Left ventricle myocardium inferior (tissue), 1 donor: ENCODE measurements around the gene PLCB1. TPM values are rescaled to one million over a fixed set of nuclear protein-coding genes. Genes with fewer than 3 reads are reported as not detected.

Experiments used
- DNase-seq: peaks from one replicate; pipeline ENCODE4 v3.0.0-alpha.2; 2020
- H3K27ac ChIP-seq: fragments of 200-600 bp; replicated peaks from 2 replicates; pipeline ENCODE4 v1.8.0; 2021
- H3K27me3 ChIP-seq: fragments of 200-600 bp; 2 replicates; pipeline ENCODE4 v1.8.0; 2021; ENCODE audit warnings: low read depth
- H3K36me3 ChIP-seq: fragments of 200-600 bp; 2 replicates; pipeline ENCODE4 v1.8.0; 2021
- H3K4me1 ChIP-seq: fragments of 200-600 bp; 2 replicates; pipeline ENCODE4 v1.8.0; 2021
- H3K4me3 ChIP-seq: fragments of 200-600 bp; 2 replicates; pipeline ENCODE4 v1.8.0; 2021; ENCODE audit warnings: mild to moderate bottlenecking, moderate library complexity
- H3K9me3 ChIP-seq: fragments of 200-600 bp; replicated peaks from 2 replicates; pipeline ENCODE4 v1.8.0; 2021
- intact Hi-C: fragments of 100-400 bp; cut with micrococcal nuclease; formaldehyde crosslinking; loops from one replicate; pipeline ENCODE4 v1.11.0; 2022
- total RNA-seq: library from RNA; stranded (reverse); fragmentation: NEBNext Ultra II Directional; extraction: Animal tissue kit (Norgen Biotek cat#: 25700); gene quantifications from one replicate; pipeline ENCODE4 v1.2.1, GENCODE V29; 2021
- TF ChIP-seq, protein P1 (sequence below): fragments of 200-600 bp; IDR thresholded peaks from 2 replicates; pipeline ENCODE4 v1.8.0; 2021; ENCODE audit warnings: antibody characterized with exemption, mild to moderate bottlenecking, borderline replicate concordance
- donor health status: DM: no; HTN: yes; CAD: no; lungs with severe emphysema.

Gene PLCB1
- total RNA-seq, 1 donor from 2014 or later = 6.0 TPM

DNA sequence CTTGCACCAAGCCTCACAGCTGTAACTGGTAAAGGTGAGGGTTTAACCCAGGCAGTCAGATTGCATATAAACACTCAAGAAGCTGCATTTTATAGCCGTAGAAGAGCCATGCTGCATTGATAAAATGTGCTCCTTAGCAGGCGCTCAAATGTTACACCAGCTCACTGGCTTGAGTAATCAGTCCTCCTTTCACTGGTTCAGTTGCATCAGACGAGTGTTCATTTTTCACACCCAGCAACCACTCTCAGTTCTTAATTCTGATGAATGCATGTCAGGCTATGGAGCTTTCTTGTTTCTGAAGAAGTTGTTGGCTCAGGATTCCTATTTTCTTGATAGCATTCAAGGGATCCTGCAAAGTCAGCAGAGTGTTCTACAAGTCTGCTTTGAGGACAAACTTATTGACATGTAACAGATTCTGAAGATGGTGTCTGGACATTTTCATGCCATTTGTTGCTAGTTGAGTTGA lies 198.3 kb downstream of the PLCB1 start:
- Histone ChIP-seq H3K36me3 (no peaks in the 10 kb centered on the region), H3K9me3 (no peaks in the 10 kb centered on the region), H3K27me3 (no peaks in the 10 kb centered on the region), H3K4me3 (no peak overlapping the region), H3K4me1 (no peaks in the 10 kb centered on the region), H3K27ac (no peak overlapping the region)
- intact Hi-C loops = no loop called here
- DNase-seq = no peak
- TF ChIP-seq, protein P1, sequence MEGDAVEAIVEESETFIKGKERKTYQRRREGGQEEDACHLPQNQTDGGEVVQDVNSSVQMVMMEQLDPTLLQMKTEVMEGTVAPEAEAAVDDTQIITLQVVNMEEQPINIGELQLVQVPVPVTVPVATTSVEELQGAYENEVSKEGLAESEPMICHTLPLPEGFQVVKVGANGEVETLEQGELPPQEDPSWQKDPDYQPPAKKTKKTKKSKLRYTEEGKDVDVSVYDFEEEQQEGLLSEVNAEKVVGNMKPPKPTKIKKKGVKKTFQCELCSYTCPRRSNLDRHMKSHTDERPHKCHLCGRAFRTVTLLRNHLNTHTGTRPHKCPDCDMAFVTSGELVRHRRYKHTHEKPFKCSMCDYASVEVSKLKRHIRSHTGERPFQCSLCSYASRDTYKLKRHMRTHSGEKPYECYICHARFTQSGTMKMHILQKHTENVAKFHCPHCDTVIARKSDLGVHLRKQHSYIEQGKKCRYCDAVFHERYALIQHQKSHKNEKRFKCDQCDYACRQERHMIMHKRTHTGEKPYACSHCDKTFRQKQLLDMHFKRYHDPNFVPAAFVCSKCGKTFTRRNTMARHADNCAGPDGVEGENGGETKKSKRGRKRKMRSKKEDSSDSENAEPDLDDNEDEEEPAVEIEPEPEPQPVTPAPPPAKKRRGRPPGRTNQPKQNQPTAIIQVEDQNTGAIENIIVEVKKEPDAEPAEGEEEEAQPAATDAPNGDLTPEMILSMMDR = no peak

DNA sequence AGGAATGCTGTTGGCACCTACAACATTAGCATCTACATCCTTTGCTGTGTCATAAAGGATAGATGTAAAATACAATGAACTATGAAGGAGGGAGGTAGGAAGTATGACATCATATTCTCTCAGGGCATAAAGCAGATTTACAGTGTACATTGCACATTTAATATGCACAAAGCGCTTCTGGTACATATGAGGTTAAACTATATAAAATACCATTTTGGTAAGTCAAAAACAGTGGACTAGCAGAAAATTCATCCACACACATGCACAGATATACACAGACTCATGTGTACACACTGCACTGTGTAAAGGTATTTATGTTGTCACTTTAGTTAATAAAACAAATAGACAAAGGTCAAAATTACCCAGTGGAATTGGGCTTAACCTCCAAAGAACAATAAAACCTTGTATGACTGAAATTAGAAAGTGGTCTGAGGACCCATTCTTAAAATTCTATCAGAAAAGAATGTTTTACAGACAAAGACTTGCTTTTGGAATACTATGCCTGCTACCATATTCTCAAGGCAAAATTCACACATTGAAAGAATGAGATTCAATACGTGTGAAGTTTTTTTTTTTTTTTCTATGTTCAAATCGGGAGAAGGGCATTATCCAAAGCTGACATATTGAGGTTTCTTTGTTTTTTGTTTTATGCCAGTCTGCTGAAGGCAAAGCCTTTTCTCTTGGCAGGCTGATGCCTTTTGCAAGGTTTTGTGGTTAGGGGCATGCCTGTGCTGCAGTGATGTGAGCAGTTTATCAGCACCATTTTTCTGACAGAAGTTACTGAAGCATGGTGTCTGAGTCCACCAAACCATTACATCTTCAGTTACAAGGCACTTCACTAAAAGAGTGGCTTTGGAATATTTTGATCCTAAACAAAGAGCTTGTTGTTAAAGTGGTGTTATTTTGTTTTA lies 199.0 kb downstream of the PLCB1 start:
- Histone ChIP-seq H3K4me3 (no peak overlapping the region), H3K27me3 (no peaks in the 10 kb centered on the region), H3K36me3 (no peaks in the 10 kb centered on the region), H3K4me1 (no peaks in the 10 kb centered on the region), H3K27ac (no peak overlapping the region), H3K9me3 (no peaks in the 10 kb centered on the region)
- intact Hi-C loops = no loop called here
- DNase-seq = no peak
- TF ChIP-seq, protein P1 = no peak

DNA sequence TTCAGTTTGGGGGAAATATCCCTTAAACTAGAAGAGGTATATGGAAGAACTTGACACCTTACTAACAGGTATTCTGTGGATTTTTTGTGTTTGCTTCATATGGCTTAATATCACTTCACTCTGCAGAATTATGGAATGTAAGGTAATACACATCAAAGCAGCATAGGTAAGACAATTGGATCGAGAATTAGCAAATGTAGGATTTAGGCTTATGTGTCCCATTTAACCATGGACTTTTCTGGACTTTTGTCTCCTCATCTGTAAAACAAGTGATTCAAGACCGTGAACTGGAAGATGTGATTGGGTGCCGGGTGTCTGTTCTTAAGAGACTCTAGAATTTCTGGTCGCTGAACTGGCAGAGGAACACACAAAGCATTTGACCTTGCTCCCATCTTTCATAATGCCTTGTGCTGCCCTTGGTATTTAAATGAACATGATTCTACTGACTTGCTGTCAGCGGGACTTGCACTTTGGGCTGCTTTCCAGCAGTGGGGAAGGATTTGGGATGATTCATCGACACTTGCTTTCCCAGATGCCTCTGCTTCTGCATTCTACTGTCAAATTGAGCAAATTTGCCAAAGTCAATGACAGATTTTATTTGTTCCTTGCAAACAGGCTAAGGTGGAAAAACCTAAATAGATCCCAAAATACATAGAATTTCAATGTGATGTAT lies 199.8 kb downstream of the PLCB1 start:
- DNase-seq = peak; percentile 19
- TF ChIP-seq, protein P1 = no peak
- intact Hi-C loops = no loop called here
- H3K4me3 ChIP-seq = no peak overlapping the region
- no peak overlapping the region for H3K27ac ChIP-seq
- H3K36me3 ChIP-seq = no peaks in the 10 kb centered on the region
- no peaks in the 10 kb centered on the region for H3K27me3 ChIP-seq
- no peaks in the 10 kb centered on the region for H3K9me3 ChIP-seq
- no peaks in the 10 kb centered on the region for H3K4me1 ChIP-seq

DNA sequence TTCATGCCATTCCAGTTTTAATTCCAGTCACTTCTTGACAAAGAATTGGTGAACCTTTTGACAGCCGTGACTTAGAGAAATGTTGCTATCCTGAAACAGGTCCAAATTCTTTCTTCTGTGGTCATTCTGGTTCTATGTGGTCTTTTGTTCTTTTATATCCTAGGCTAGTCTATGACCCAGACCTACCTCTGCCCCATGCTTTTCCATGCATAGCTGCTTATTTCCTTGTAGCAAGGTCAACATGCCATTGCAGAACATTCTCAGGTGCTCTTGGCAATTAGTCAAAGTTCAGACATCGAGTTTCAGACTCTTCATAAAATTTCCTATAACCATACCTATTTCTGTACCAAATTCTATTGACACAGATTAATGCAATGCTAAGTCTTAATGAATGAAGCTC lies 202.6 kb downstream of the PLCB1 start:
- H3K9me3 ChIP-seq = no peaks in the 10 kb centered on the region
- H3K36me3 ChIP-seq = no peaks in the 10 kb centered on the region
- H3K4me1 ChIP-seq = no peaks in the 10 kb centered on the region
- H3K27ac ChIP-seq = no peak overlapping the region
- TF ChIP-seq, protein P1 = no peak
- H3K27me3 ChIP-seq = no peaks in the 10 kb centered on the region
- intact Hi-C loops = no loop called here
- DNase-seq = no peak
- no peak overlapping the region for H3K4me3 ChIP-seq

DNA sequence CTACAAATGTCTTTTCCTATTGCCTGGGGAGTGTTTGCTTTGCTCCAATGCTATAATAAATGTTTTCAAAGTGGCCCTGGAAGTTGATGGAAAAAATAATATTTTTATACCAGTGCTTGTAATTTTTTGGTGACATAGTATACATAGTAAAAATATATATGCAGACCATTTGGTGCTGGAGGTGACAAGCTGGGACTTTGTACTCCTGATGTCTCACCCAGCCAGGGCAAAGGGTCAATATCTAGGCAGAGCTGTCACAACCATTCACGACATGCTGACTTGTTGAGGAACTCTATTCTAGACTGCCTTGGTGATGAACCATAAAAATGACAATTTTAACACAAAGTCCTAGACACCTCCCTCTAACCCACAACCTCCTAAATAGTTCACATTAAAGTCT lies 203.0 kb downstream of the PLCB1 start:
- no peak for DNase-seq
- TF ChIP-seq, protein P1 = no peak
- no peaks in the 10 kb centered on the region for H3K27me3 ChIP-seq
- H3K4me1 ChIP-seq = no peaks in the 10 kb centered on the region
- H3K4me3 ChIP-seq = no peak overlapping the region
- H3K27ac ChIP-seq = no peak overlapping the region
- intact Hi-C loops = no loop called here
- H3K9me3 ChIP-seq = no peaks in the 10 kb centered on the region
- H3K36me3 ChIP-seq = no peaks in the 10 kb centered on the region
